Endothelial cell of umbilical vein (primary cell): Measurements from ENCODE around the gene COX10. TPM values are rescaled to one million over a fixed set of nuclear protein-coding genes. Genes with fewer than 3 reads are reported as not detected.

ENCODE experiments used
- BruUV-seq: library from RNA; stranded (reverse); fragments of 400-500 nt; replicated peaks from 2 replicates; lab custom pipeline; 2021; lab: Mats Ljungman, UMichigan
- CTCF ChIA-PET: fragments of 300-600, 350-600 bp; sonication (Branson Sonifier 250); formaldehyde crosslinking; loops from one replicate; lab custom pipeline; 2021; ENCODE audit warnings: antibody characterized with exemption, inconsistent platforms; lab: Charles Lee
- POLR2A ChIA-PET: fragments of 300-600, 350-600 bp; sonication (Branson Sonifier 250); formaldehyde crosslinking; loops from one replicate; lab custom pipeline; 2021; ENCODE audit warnings: antibody characterized with exemption, inconsistent platforms; lab: Charles Lee
- DNase-seq: peaks from one replicate; pipeline ENCODE4 v3.0.0-alpha.2; 2011; ENCODE audit warnings: low read depth, low spot score
- FAIRE-seq: peaks from 2 replicates; lab custom pipeline; 2011; peaks lifted over from hg19 to GRCh38; lab: Jason Lieb, UNC
- H2AFZ ChIP-seq: 2 replicates; pipeline ENCODE4 v1.6.0; 2012; ENCODE audit warnings: low read depth, low read length, control low read depth, inconsistent platforms
- H3K27ac ChIP-seq: 2 replicates; pipeline ENCODE4 v1.5.1; 2011; ENCODE audit warnings: low read depth, mild to moderate bottlenecking, control low read depth, low read length, moderate library complexity; ENCODE audit not compliant: insufficient read depth
- H3K27me3 ChIP-seq, 2 experiments: 2 replicates each; pipeline versions ENCODE4 v1.6.0 to v1.6.1; 2011; ENCODE audit warnings: low read length in 2 of 2, mixed read lengths in 1 of 2; ENCODE audit not compliant: control insufficient read depth in 2 of 2, insufficient read depth in 2 of 2
- H3K36me3 ChIP-seq, 2 experiments: 2 replicates in 1 of 2; 3 replicates in 1 of 2; pipeline ENCODE4 v1.5.1; 2011; ENCODE audit warnings: low read length in 2 of 2, mild to moderate bottlenecking in 1 of 2, moderate library complexity in 1 of 2; ENCODE audit not compliant: control insufficient read depth in 2 of 2, insufficient read depth in 2 of 2; ENCODE audit errors: extremely low read depth in 1 of 2
- H3K4me1 ChIP-seq: 3 replicates; pipeline ENCODE4 v1.5.1; 2011; ENCODE audit warnings: mild to moderate bottlenecking, low read length; ENCODE audit not compliant: control insufficient read depth, insufficient read depth; ENCODE audit errors: extremely low read depth
- H3K4me2 ChIP-seq: 2 replicates; pipeline ENCODE4 v1.6.1; 2011; ENCODE audit warnings: low read length, control low read depth, mixed read lengths; ENCODE audit not compliant: insufficient read depth
- H3K4me3 ChIP-seq, 3 experiments: fragments of 200-600 bp in 1 of 3; sonication (generic), shearing (Covaris generic) in 1 of 3; replicated peaks in 1 of 3; 2 replicates each; pipeline ENCODE4 v1.5.1; 2011 to 2016; ENCODE audit warnings: control low read depth in 3 of 3, low read length in 3 of 3, mild to moderate bottlenecking in 2 of 3, inconsistent platforms in 1 of 3, low read depth in 1 of 3, moderate library complexity in 1 of 3; ENCODE audit not compliant: insufficient read depth in 1 of 3
- H3K79me2 ChIP-seq: 2 replicates; pipeline ENCODE4 v1.6.0; 2012; ENCODE audit warnings: low read length, inconsistent platforms; ENCODE audit not compliant: control insufficient read depth, insufficient read depth
- H3K9ac ChIP-seq: replicated peaks from 2 replicates; pipeline ENCODE3; 2011; ENCODE audit warnings: low read length, control low read depth; ENCODE audit not compliant: insufficient read depth; ENCODE audit errors: extremely low read depth
- H3K9me1 ChIP-seq: replicated peaks from 3 replicates; pipeline ENCODE4 v1.6.0; 2011; ENCODE audit warnings: mild to moderate bottlenecking, low read length; ENCODE audit not compliant: control insufficient read depth, insufficient read depth; ENCODE audit errors: extremely low read depth
- H3K9me3 ChIP-seq: replicated peaks from 2 replicates; pipeline ENCODE4 v1.5.1; 2012; ENCODE audit warnings: low read length, inconsistent platforms; ENCODE audit not compliant: control insufficient read depth, insufficient read depth
- H4K20me1 ChIP-seq: replicated peaks from 2 replicates; pipeline ENCODE3; 2011; ENCODE audit warnings: mild to moderate bottlenecking, low read length; ENCODE audit not compliant: control insufficient read depth, insufficient read depth; ENCODE audit errors: extremely low read depth
- CTCF ChIP-seq, 2 donors: IDR thresholded peaks; 1 replicate in 1 of 2; 2 replicates in 1 of 2; pipeline ENCODE4 v1.5.1; 2011; ENCODE audit warnings: low read length in 2 of 2, mild to moderate bottlenecking in 2 of 2, moderate library complexity in 2 of 2, control low read depth in 1 of 2, inconsistent platforms in 1 of 2, low read depth in 1 of 2; ENCODE audit not compliant: insufficient read depth in 1 of 2; ENCODE audit errors: extremely low read depth in 1 of 2
- EZH2 ChIP-seq: IDR thresholded peaks from 2 replicates; pipeline ENCODE4 v1.6.1; 2012; ENCODE audit warnings: borderline replicate concordance, low read depth, mild to moderate bottlenecking, moderate library complexity, low read length, inconsistent platforms; ENCODE audit not compliant: severe bottlenecking
- FOS ChIP-seq: IDR thresholded peaks from 2 replicates; pipeline ENCODE4 v1.6.1; 2011; ENCODE audit warnings: mild to moderate bottlenecking, low read length, moderate library complexity, borderline replicate concordance; ENCODE audit not compliant: insufficient read depth
- GATA2 ChIP-seq: IDR thresholded peaks from 2 replicates; pipeline ENCODE4 v1.7.0; 2011; ENCODE audit warnings: low read depth, mild to moderate bottlenecking, moderate library complexity, mixed read lengths, low read length; ENCODE audit not compliant: insufficient read length, insufficient read depth
- JUN ChIP-seq: IDR thresholded peaks from 2 replicates; pipeline ENCODE4 v1.6.1; 2011; ENCODE audit warnings: borderline replicate concordance, low read depth; ENCODE audit not compliant: insufficient read length, insufficient read depth
- MYC ChIP-seq: IDR thresholded peaks from one replicate; pipeline ENCODE4 v1.6.1; 2011; ENCODE audit warnings: mild to moderate bottlenecking, low read depth, low read length
- POLR2A ChIP-seq: IDR thresholded peaks from 2 replicates; pipeline ENCODE4 v1.6.1; 2012; ENCODE audit warnings: low read depth, mild to moderate bottlenecking, control low read depth, low read length
- POLR2AphosphoS5 ChIP-seq: IDR thresholded peaks from 2 replicates; pipeline ENCODE4 v1.6.1; 2012; ENCODE audit warnings: low read depth, mild to moderate bottlenecking, control low read depth, low read length, moderate library complexity; ENCODE audit not compliant: insufficient read depth
- dilution Hi-C: fragments of 300-500 bp; cut with MboI; formaldehyde crosslinking; loops from one replicate; pipeline ENCODE4 v1.15.0; 2019; ENCODE audit warnings: low sequenced_read_pairs; ENCODE audit not compliant: extremely low pct_ligation_motif_present
- intact Hi-C: fragments of 100-400 bp; cut with micrococcal nuclease; formaldehyde crosslinking; loops from one replicate; pipeline ENCODE4 v1.10.0; 2022
- polyA plus RNA-seq, 4 experiments: library from polyadenylated mRNA; depleted of rRNA in 3 of 4; stranded (reverse) in 3 of 4; unstranded in 1 of 4; fragments of >200 nt; gene quantifications; 2 replicates each; pipeline versions ENCODE4 v1.2.1 to v1.2.3, GENCODE V29; 2011 to 2012; ENCODE audit warnings: missing spikeins in 1 of 4
- total RNA-seq: library from RNA; stranded (reverse); gene quantifications from 2 replicates; pipeline ENCODE4 v1.2.3, GENCODE V29; 2021
- TF ChIP-seq, protein P1 (sequence below): IDR thresholded peaks from 2 replicates; pipeline ENCODE4 v1.6.1; 2011; ENCODE audit not compliant: insufficient read depth, insufficient read length

Gene COX10
- total and polyA plus RNA-seq, 2 donors (not counting 3 experiments of a cell fraction or from before 2014, with no cell fraction given) = 9.8 to 12.1 TPM

DNA sequence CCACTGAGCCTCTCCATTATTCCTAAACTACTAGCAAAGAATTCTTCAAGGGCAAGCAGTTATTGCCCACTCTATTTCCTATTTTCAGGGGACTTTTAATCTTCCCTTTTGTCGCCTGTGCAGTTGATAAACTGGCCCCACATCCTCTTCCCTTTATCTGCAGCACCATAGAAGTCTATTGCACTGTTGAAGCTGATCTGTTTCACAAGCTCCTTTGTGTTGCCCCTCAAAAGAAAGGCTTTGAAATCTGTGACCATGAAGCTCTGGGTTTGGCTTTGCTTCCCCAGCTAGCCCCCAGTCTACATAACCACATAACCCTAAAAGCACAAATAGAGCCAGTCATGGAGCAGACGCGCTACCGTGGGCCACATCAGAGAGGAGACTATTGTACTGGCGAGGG, 130.3 kb downstream of the COX10 start:
- Histone ChIP-seq H3K4me2 (no peak overlapping the region), H3K27me3 (no peaks in the 10 kb centered on the region), H2AFZ (no peak overlapping the region), H4K20me1 (no peaks in the 10 kb centered on the region), H3K9me1 (no peaks in the 10 kb centered on the region), H3K36me3 (no peaks in the 10 kb centered on the region), H3K9ac (no peak overlapping the region), H3K4me1 (peaks cover 7% of the 10 kb centered on the region), H3K9me3 (no peaks in the 10 kb centered on the region), H3K27ac (no peak overlapping the region), H3K79me2 (no peaks in the 10 kb centered on the region), H3K4me3 (no peak overlapping the region)
- POLR2A ChIA-PET = no interaction called here
- DNase-seq = no peak
- intact Hi-C loops = no loop called here
- no TSS peak for BruUV-seq
- CTCF ChIA-PET = no interaction called here
- no peak for FAIRE-seq
- TF ChIP-seq GATA2 (no peak), CTCF (IDR thresholded peaks at IDR 0.05; ENCODE audit: extremely low read depth in 1 of 2, insufficient read depth in 1 of 2, low read depth in 1 of 2, low read length in 2 of 2) (no peak), JUN (no peak), MYC (no peak), POLR2A (no peak), POLR2AphosphoS5 (no peak), EZH2 (no peak), FOS (no peak)
- TF ChIP-seq, protein P1, sequence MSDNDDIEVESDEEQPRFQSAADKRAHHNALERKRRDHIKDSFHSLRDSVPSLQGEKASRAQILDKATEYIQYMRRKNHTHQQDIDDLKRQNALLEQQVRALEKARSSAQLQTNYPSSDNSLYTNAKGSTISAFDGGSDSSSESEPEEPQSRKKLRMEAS = no peak
- dilution Hi-C loops = no loop called here
